Astrocyte (in vitro differentiated cells and primary cell): Measurements from ENCODE around the gene CRYBG3. TPM values are rescaled to one million over a fixed set of nuclear protein-coding genes. Genes with fewer than 3 reads are reported as not detected.

ENCODE experiments used
- DNase-seq: peaks from one replicate; pipeline ENCODE4 v3.0.0-alpha.2; 2010; ENCODE audit warnings: low read depth
- FAIRE-seq: peaks from 2 replicates; lab custom pipeline; 2011; peaks lifted over from hg19 to GRCh38; lab: Jason Lieb, UNC
- H2AFZ ChIP-seq: 2 replicates; pipeline ENCODE4 v1.6.0; 2012; ENCODE audit warnings: low read depth, low read length, inconsistent platforms
- H3K27ac ChIP-seq: 2 replicates; pipeline ENCODE4 v1.5.1; 2011; ENCODE audit warnings: low read depth, low read length, inconsistent platforms
- H3K27me3 ChIP-seq: 2 replicates; pipeline ENCODE4 v1.6.0; 2011; ENCODE audit warnings: low read length, inconsistent platforms; ENCODE audit not compliant: insufficient read depth
- H3K36me3 ChIP-seq: 2 replicates; pipeline ENCODE4 v1.5.1; 2011; ENCODE audit warnings: low read length, inconsistent platforms; ENCODE audit not compliant: insufficient read depth
- H3K4me1 ChIP-seq: 2 replicates; pipeline ENCODE4 v1.5.1; 2011; ENCODE audit warnings: low read length, inconsistent platforms; ENCODE audit not compliant: insufficient read depth
- H3K4me2 ChIP-seq: 2 replicates; pipeline ENCODE4 v1.6.0; 2012; ENCODE audit warnings: low read length, inconsistent platforms
- H3K4me3 ChIP-seq: 2 replicates; pipeline ENCODE4 v1.5.1; 2011; ENCODE audit warnings: low read depth, mild to moderate bottlenecking, low read length, inconsistent platforms; ENCODE audit not compliant: insufficient read depth
- H3K79me2 ChIP-seq: 2 replicates; pipeline ENCODE4 v1.6.0; 2012; ENCODE audit warnings: mild to moderate bottlenecking, low read length, inconsistent platforms; ENCODE audit not compliant: insufficient read depth
- H3K9ac ChIP-seq: 2 replicates; pipeline ENCODE4 v1.6.0; 2012; ENCODE audit warnings: mild to moderate bottlenecking, low read length, inconsistent platforms
- H3K9me3 ChIP-seq: 2 replicates; pipeline ENCODE4 v1.5.1; 2012; ENCODE audit warnings: low read depth, mild to moderate bottlenecking, low read length, inconsistent platforms; ENCODE audit not compliant: insufficient read depth
- H4K20me1 ChIP-seq: 2 replicates; pipeline ENCODE4 v1.6.0; 2012; ENCODE audit warnings: low read length, inconsistent platforms; ENCODE audit not compliant: insufficient read depth
- H3K27ac Mint-ChIP-seq: one replicate; pipeline ENCODE4 v1.8.0; 2021; ENCODE audit warnings: mild to moderate bottlenecking, mixed read lengths; ENCODE audit not compliant: unreplicated experiment
- H3K27me3 Mint-ChIP-seq: one replicate; pipeline ENCODE4 v1.8.0; 2021; ENCODE audit warnings: low read depth, mixed read lengths; ENCODE audit not compliant: unreplicated experiment
- H3K36me3 Mint-ChIP-seq: one replicate; pipeline ENCODE4 v1.8.0; 2021; ENCODE audit warnings: low read depth, mixed read lengths; ENCODE audit not compliant: unreplicated experiment
- H3K4me1 Mint-ChIP-seq: one replicate; pipeline ENCODE4 v1.8.0; 2021; ENCODE audit warnings: low read depth, mixed read lengths; ENCODE audit not compliant: unreplicated experiment
- H3K4me3 Mint-ChIP-seq: one replicate; pipeline ENCODE4 v1.8.0; 2021; ENCODE audit warnings: mild to moderate bottlenecking, moderate library complexity, mixed read lengths; ENCODE audit not compliant: unreplicated experiment
- H3K9me3 Mint-ChIP-seq: one replicate; pipeline ENCODE4 v1.8.0; 2021; ENCODE audit warnings: mild to moderate bottlenecking, mixed read lengths; ENCODE audit not compliant: unreplicated experiment
- EZH2 ChIP-seq: IDR thresholded peaks from 2 replicates; pipeline ENCODE4 v1.6.1; 2012; ENCODE audit warnings: mild to moderate bottlenecking, low read length, inconsistent platforms; ENCODE audit not compliant: insufficient read depth
- total RNA-seq: library from RNA; stranded (reverse); gene quantifications from 2 replicates; pipeline ENCODE4 v1.2.1, GENCODE V29; 2021
- TF ChIP-seq, protein P1 (sequence below): IDR thresholded peaks from 2 replicates; pipeline ENCODE4 v1.5.1; 2011; ENCODE audit warnings: low read depth, mild to moderate bottlenecking, inconsistent platforms, low read length, moderate library complexity; ENCODE audit not compliant: insufficient read depth

CRYBG3 gene
- total RNA-seq, 1 donor from 2014 or later: 13.0 TPM

DNA sequence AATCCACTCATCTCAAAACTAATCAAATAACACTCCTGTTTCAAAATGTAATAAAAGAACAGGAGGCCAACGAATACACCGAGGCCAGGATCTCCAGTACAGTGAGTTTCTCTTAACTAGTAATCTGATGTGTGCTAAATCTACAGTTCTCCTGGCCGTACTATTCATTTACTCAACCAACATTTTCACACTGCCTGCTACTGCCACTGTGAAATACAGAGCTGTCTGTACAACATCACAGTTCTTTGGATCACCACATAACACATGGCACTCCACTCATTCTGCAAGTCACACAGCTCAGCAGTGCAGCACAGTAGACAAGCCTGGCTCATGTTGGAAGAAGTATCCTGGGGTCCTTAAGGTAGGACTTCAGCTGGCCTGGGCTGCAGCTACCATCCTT, 128.5 kb downstream of the CRYBG3 start:
- DNase-seq (no peak), FAIRE-seq (no peak)
- Histone ChIP-seq H3K9me3 (no peaks in the 10 kb centered on the region), H3K4me3 (no peak overlapping the region), H4K20me1 (peaks cover 9% of the 10 kb centered on the region), H3K79me2 (no peaks in the 10 kb centered on the region), H2AFZ (no peak overlapping the region), H3K36me3 (peaks cover 51% of the 10 kb centered on the region), H3K9ac (no peak overlapping the region), H3K27ac (no peak overlapping the region), H3K4me2 (no peak overlapping the region), H3K4me1 (no peaks in the 10 kb centered on the region), H3K27me3 (no peaks in the 10 kb centered on the region)
- peaks cover 21% of the 10 kb centered on the region for H3K36me3 Mint-ChIP-seq
- TF ChIP-seq, protein P1, sequence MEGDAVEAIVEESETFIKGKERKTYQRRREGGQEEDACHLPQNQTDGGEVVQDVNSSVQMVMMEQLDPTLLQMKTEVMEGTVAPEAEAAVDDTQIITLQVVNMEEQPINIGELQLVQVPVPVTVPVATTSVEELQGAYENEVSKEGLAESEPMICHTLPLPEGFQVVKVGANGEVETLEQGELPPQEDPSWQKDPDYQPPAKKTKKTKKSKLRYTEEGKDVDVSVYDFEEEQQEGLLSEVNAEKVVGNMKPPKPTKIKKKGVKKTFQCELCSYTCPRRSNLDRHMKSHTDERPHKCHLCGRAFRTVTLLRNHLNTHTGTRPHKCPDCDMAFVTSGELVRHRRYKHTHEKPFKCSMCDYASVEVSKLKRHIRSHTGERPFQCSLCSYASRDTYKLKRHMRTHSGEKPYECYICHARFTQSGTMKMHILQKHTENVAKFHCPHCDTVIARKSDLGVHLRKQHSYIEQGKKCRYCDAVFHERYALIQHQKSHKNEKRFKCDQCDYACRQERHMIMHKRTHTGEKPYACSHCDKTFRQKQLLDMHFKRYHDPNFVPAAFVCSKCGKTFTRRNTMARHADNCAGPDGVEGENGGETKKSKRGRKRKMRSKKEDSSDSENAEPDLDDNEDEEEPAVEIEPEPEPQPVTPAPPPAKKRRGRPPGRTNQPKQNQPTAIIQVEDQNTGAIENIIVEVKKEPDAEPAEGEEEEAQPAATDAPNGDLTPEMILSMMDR: no peak
- TF ChIP-seq EZH2: no peak
- no peak overlapping the region for H3K27ac Mint-ChIP-seq
- H3K4me3 Mint-ChIP-seq: no peak overlapping the region
- H3K27me3 Mint-ChIP-seq: no peaks in the 10 kb centered on the region
- H3K9me3 Mint-ChIP-seq: no peaks in the 10 kb centered on the region
- peaks cover 4% of the 10 kb centered on the region for H3K4me1 Mint-ChIP-seq

GRCh38 chr3:97952280-97952679, 130.5 kb downstream of the CRYBG3 start:
- Mint-ChIP-seq H3K9me3 (no peaks in the 10 kb centered on the region), H3K27me3 (no peaks in the 10 kb centered on the region), H3K4me1 (peaks cover 4% of the 10 kb centered on the region), H3K36me3 (peaks cover 18% of the 10 kb centered on the region), H3K4me3 (no peak overlapping the region), H3K27ac (no peak overlapping the region)
- Histone ChIP-seq H3K9ac (no peak overlapping the region), H4K20me1 (peaks cover 9% of the 10 kb centered on the region), H3K9me3 (no peaks in the 10 kb centered on the region), H3K4me1 (no peaks in the 10 kb centered on the region), H3K79me2 (no peaks in the 10 kb centered on the region), H3K4me3 (no peak overlapping the region), H2AFZ (no peak overlapping the region), H3K27ac (no peak overlapping the region), H3K27me3 (no peaks in the 10 kb centered on the region), H3K36me3 (peaks cover 41% of the 10 kb centered on the region), H3K4me2 (no peak overlapping the region)
- DNase-seq: no peak
- TF ChIP-seq, protein P1: no peak
- TF ChIP-seq EZH2: no peak
- FAIRE-seq: no peak

DNA sequence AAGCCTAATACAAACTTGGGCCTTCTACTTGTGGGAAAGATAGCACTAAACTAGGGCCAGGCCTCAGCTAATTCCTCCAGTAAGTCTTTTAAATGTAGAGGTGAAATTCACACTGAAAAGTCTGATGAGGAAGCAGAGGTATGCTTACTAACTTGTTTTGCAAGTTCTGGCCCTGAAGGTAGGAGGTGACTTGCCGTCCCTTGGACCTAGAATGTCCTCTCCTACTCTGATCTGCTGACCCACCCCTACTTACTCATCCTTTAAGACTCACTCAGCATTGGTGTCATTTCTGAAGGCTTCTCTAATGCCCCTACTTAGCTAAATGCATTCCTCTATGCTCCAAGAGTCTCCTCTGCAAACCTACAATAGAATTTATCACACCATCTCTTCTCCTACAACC, 131.1 kb downstream of the CRYBG3 start:
- Histone ChIP-seq H3K9ac (no peak overlapping the region), H3K36me3 (peaks cover 41% of the 10 kb centered on the region), H3K27ac (no peak overlapping the region), H3K9me3 (no peaks in the 10 kb centered on the region), H2AFZ (no peak overlapping the region), H3K4me1 (no peaks in the 10 kb centered on the region), H3K4me3 (no peak overlapping the region), H3K4me2 (no peak overlapping the region), H3K27me3 (no peaks in the 10 kb centered on the region), H3K79me2 (no peaks in the 10 kb centered on the region), H4K20me1 (peaks cover 13% of the 10 kb centered on the region)
- TF ChIP-seq, protein P1: no peak
- FAIRE-seq (no peak), DNase-seq (no peak)
- Mint-ChIP-seq H3K27ac (no peak overlapping the region), H3K4me3 (no peak overlapping the region), H3K36me3 (peaks cover 18% of the 10 kb centered on the region), H3K4me1 (peaks cover 4% of the 10 kb centered on the region), H3K27me3 (no peaks in the 10 kb centered on the region), H3K9me3 (no peaks in the 10 kb centered on the region)
